GM10266 (cell line): ENCODE measurements around the gene FSD1L.

ENCODE experiments used
- DNase-seq: peaks from one replicate; pipeline ENCODE4 v3.0.0; 2012; ENCODE audit errors: extremely low spot score
- TF ChIP-seq, protein P1 (sequence below): IDR thresholded peaks from 2 replicates; pipeline ENCODE4 v1.5.1; 2012; ENCODE audit warnings: mild to moderate bottlenecking, low read depth; ENCODE audit not compliant: control insufficient read depth, insufficient read depth; ENCODE audit errors: missing control alignments

FSD1L gene

DNA sequence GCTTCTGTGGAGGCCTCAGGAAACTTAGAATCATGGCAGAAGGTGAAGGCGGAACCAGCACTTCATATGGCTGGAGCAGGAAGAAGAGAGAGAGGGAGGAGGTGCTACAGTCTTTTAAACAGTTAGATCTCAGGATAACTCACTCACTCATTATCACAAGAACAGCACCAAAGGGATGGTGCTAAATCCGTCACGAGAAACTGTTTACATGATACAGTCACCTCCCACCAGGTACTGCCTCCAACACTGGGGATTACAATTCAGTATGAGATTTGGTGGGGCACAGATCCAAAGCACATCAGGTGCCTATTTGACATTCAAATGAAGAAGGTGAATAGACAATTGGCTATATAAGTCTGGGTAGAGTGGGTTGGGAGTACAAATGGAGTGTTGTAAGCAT lies 145.3 kb downstream of the FSD1L start:
- DNase-seq = no peak
- TF ChIP-seq, protein P1, sequence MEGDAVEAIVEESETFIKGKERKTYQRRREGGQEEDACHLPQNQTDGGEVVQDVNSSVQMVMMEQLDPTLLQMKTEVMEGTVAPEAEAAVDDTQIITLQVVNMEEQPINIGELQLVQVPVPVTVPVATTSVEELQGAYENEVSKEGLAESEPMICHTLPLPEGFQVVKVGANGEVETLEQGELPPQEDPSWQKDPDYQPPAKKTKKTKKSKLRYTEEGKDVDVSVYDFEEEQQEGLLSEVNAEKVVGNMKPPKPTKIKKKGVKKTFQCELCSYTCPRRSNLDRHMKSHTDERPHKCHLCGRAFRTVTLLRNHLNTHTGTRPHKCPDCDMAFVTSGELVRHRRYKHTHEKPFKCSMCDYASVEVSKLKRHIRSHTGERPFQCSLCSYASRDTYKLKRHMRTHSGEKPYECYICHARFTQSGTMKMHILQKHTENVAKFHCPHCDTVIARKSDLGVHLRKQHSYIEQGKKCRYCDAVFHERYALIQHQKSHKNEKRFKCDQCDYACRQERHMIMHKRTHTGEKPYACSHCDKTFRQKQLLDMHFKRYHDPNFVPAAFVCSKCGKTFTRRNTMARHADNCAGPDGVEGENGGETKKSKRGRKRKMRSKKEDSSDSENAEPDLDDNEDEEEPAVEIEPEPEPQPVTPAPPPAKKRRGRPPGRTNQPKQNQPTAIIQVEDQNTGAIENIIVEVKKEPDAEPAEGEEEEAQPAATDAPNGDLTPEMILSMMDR = no peak
